GM23248 (cell line): ENCODE results near the gene CFAP299. TPM values are rescaled to one million over a fixed set of nuclear protein-coding genes. Genes with fewer than 3 reads are reported as not detected.
"Not testable (repeated sequence)": the region's sequence is repeated elsewhere in the genome, so short reads cannot be mapped to it uniquely, and the experiment has no call there.

Experiments used
- DNase-seq: peaks from one replicate; pipeline ENCODE4 v3.0.0-alpha.2; 2015
- H2AFZ ChIP-seq: fragments of 200-600 bp; sonication (generic); 2 replicates; pipeline ENCODE4 v1.6.1; 2016; ENCODE audit warnings: antibody characterized with exemption
- H3F3A ChIP-seq: fragments of 200-600 bp; sonication (generic); 2 replicates; pipeline ENCODE4 v1.6.1; 2016; ENCODE audit warnings: mild to moderate bottlenecking, antibody characterized with exemption, mixed run types; ENCODE audit not compliant: insufficient read depth
- H3K27ac ChIP-seq: fragments of 200-600 bp; sonication (generic); 2 replicates; pipeline ENCODE4 v1.5.1; 2016; ENCODE audit warnings: mild to moderate bottlenecking
- H3K27me3 ChIP-seq: fragments of 200-600 bp; sonication (generic); replicated peaks from 2 replicates; pipeline ENCODE4 v1.6.1; 2016; ENCODE audit warnings: mild to moderate bottlenecking; ENCODE audit not compliant: insufficient read depth
- H3K36me3 ChIP-seq: fragments of 200-600 bp; sonication (generic); 2 replicates; pipeline ENCODE4 v1.6.1; 2016; ENCODE audit warnings: low read depth, mild to moderate bottlenecking
- H3K4me1 ChIP-seq: fragments of 200-600 bp; sonication (generic); 2 replicates; pipeline ENCODE4 v1.6.1; 2016; ENCODE audit warnings: mild to moderate bottlenecking; ENCODE audit not compliant: insufficient read depth
- H3K4me2 ChIP-seq: fragments of 200-600 bp; sonication (generic); one replicate; pipeline ENCODE4 v1.6.1; 2016; ENCODE audit warnings: mild to moderate bottlenecking; ENCODE audit not compliant: unreplicated experiment
- H3K4me3 ChIP-seq: fragments of 200-600 bp; sonication (generic); 2 replicates; pipeline ENCODE4 v1.5.1; 2016; ENCODE audit warnings: mild to moderate bottlenecking
- H3K79me2 ChIP-seq: fragments of 200-600 bp; sonication (generic); 2 replicates; pipeline ENCODE4 v1.6.1; 2016; ENCODE audit warnings: mild to moderate bottlenecking; ENCODE audit not compliant: insufficient read depth
- H3K9ac ChIP-seq: fragments of 200-600 bp; sonication (generic); 2 replicates; pipeline ENCODE4 v1.6.1; 2016; ENCODE audit warnings: mild to moderate bottlenecking
- H3K9me2 ChIP-seq: fragments of 200-600 bp; sonication (generic); 2 replicates; pipeline ENCODE4 v1.6.1; 2016; ENCODE audit warnings: mixed run types, mild to moderate bottlenecking, moderate library complexity; ENCODE audit not compliant: insufficient read depth
- H3K9me3 ChIP-seq: fragments of 200-600 bp; sonication (generic); one replicate; pipeline ENCODE4 v1.6.1; 2017; ENCODE audit warnings: low read depth
- H4K20me1 ChIP-seq: fragments of 200-600 bp; sonication (generic); 2 replicates; pipeline ENCODE4 v1.6.0; 2016; ENCODE audit not compliant: insufficient read depth
- EZH2 ChIP-seq: fragments of 200-600 bp; sonication (generic); IDR thresholded peaks from 2 replicates; pipeline ENCODE4 v1.6.1; 2018; ENCODE audit warnings: antibody characterized with exemption, mild to moderate bottlenecking; ENCODE audit not compliant: insufficient read depth, poor library complexity, severe bottlenecking
- EZH2phosphoT487 ChIP-seq: fragments of 200-600 bp; sonication (generic); IDR thresholded peaks from 2 replicates; pipeline ENCODE4 v1.6.1; 2018; ENCODE audit warnings: antibody characterized with exemption, moderate library complexity, mild to moderate bottlenecking, low read depth; ENCODE audit not compliant: insufficient read depth
- WGBS, 2 experiments: methylation state at CpG; one replicate each; pipeline ENCODE4 v1.1.6; 2015 to 2017; ENCODE audit warnings: low lambda C conversion rate in 2 of 2, low coverage in 1 of 2; ENCODE audit errors: missing lambda C conversion rate in 2 of 2; 5-methylcytosine and 5-hydroxymethylcytosine counted together
- in situ Hi-C: fragments of 300-500 bp; cut with MboI; formaldehyde crosslinking; loops from 2 replicates; pipeline ENCODE4 v1.15.0; 2020
- polyA plus RNA-seq: library from polyadenylated mRNA; unstranded; fragments of >200 nt; fragmentation: Nextera tagmentation; extraction: Ambion mirVana; gene quantifications from 2 replicates; pipeline ENCODE4 v1.2.1, GENCODE V29; 2016
- total RNA-seq: library from RNA; depleted of rRNA; stranded (reverse); fragments of >200 nt; shearing (Covaris generic); gene quantifications from 2 replicates; pipeline ENCODE4 v1.2.3, GENCODE V29; 2014; rRNA removed

Gene CFAP299
- total RNA-seq, result 1.1 TPM in 1 of 2 replicates, not detected in the other
- polyA plus RNA-seq, result 1.0 and 1.2 TPM in 2 replicates

GRCh38 chr4:80335554-80336358, at the start of gene CFAP299:
CFAP299 (plus strand) TSS chr4:80335730.
- in situ Hi-C loops, result no loop called here
- TF ChIP-seq EZH2, result no peak
- no peak for TF ChIP-seq EZH2phosphoT487
- peak within 1 kb of the TSS; percentile 65 for H3K9ac ChIP-seq

GRCh38 chr4:80286451-80286850, 49.1 kb upstream of the CFAP299 start:
- Histone ChIP-seq H3K9me3 (no peaks in the 10 kb centered on the region), H3K79me2 (peaks cover 90% of the 10 kb centered on the region), H3F3A (peaks cover 57% of the 10 kb centered on the region; the same call in 1 of the 2 replicates), H3K4me3 (0 out of 2 replicates have a peak overlapping the region, but pooled peaks have one; percentile 19), H3K9ac (peak overlapping the region; percentile 27; the same call in 1 of the 2 replicates), H4K20me1 (no peaks in the 10 kb centered on the region), H3K36me3 (peaks cover 48% of the 10 kb centered on the region), H3K4me2 (peak overlapping the region; percentile 41), H3K9me2 (no peaks in the 10 kb centered on the region), H3K27ac (no peak overlapping the region), H2AFZ (peak overlapping the region; percentile 62), H3K4me1 (peaks cover 16% of the 10 kb centered on the region), H3K27me3 (no peaks in the 10 kb centered on the region)
- in situ Hi-C loops, result no loop called here
- 63 to 69% methylated on average over 7 of the region's 7 CpGs for WGBS, 2 experiments
- TF ChIP-seq EZH2phosphoT487, result no peak
- TF ChIP-seq EZH2, result no peak
- no peak for DNase-seq

More at GRCh38 chr4:80335554-80336358, at the start of gene CFAP299:
- H3K27ac ChIP-seq, result peak within 1 kb of the TSS; percentile 23; the same call in 1 of the 2 replicates
- DNase-seq, result peak; percentile 95
- no peaks in the 10 kb centered on the region for H3K36me3 ChIP-seq
- H3K4me2 ChIP-seq, result peak within 1 kb of the TSS; percentile 78
- no peaks in the 10 kb centered on the region for H3K27me3 ChIP-seq
- H3K79me2 ChIP-seq, result no peaks in the 10 kb centered on the region
- no peaks in the 10 kb centered on the region for H3K9me3 ChIP-seq
- H3F3A ChIP-seq, result no peaks in the 10 kb centered on the region
- H2AFZ ChIP-seq, result peak within 1 kb of the TSS; percentile 95
- H3K4me1 ChIP-seq, result peaks cover 3% of the 10 kb centered on the region; the same call in 1 of the 2 replicates
- 1 to 2% methylated on average over 37 to 49 of the region's 49 CpGs for WGBS, 2 experiments
- H4K20me1 ChIP-seq, result no peaks in the 10 kb centered on the region
- no peaks in the 10 kb centered on the region for H3K9me2 ChIP-seq
- peak within 1 kb of the TSS; percentile 89 for H3K4me3 ChIP-seq

GRCh38 chr4:80290665-80291064, 44.9 kb upstream of the CFAP299 start:
- Histone ChIP-seq H3F3A (peaks cover 76% of the 10 kb centered on the region), H3K36me3 (peaks cover 37% of the 10 kb centered on the region), H3K4me1 (peaks cover 28% of the 10 kb centered on the region), H3K79me2 (peaks cover 47% of the 10 kb centered on the region)
- H3K27me3 ChIP-seq, H3K4me3 ChIP-seq, DNase-seq, H3K9me2 ChIP-seq, H3K9me3 ChIP-seq, in situ Hi-C loops, H2AFZ ChIP-seq, H4K20me1 ChIP-seq, H3K27ac ChIP-seq, H3K4me2 ChIP-seq, H3K9ac ChIP-seq: not testable (repeated sequence)
- 75 to 77% methylated on average over 2 of the region's 2 CpGs for WGBS, 2 experiments

GRCh38 chr4:80294206-80294605, 41.3 kb upstream of the CFAP299 start:
- 0 out of 2 replicates have a peak overlapping the region, but pooled peaks have one; percentile 33 for H2AFZ ChIP-seq
- H3F3A ChIP-seq, result peaks cover 71% of the 10 kb centered on the region
- H4K20me1 ChIP-seq, result no peaks in the 10 kb centered on the region
- in situ Hi-C loops, result no loop called here
- DNase-seq, result no peak
- 91 to 98% methylated on average over 2 of the region's 2 CpGs for WGBS, 2 experiments
- TF ChIP-seq EZH2 (no peak), EZH2phosphoT487 (no peak)
- peaks cover 11% of the 10 kb centered on the region for H3K36me3 ChIP-seq
- no peak overlapping the region for H3K4me2 ChIP-seq
- no peaks in the 10 kb centered on the region for H3K27me3 ChIP-seq
- no peak overlapping the region for H3K4me3 ChIP-seq
- H3K9me3 ChIP-seq, result no peaks in the 10 kb centered on the region
- peaks cover 13% of the 10 kb centered on the region for H3K79me2 ChIP-seq
- no peak overlapping the region for H3K9ac ChIP-seq
- peaks cover 36% of the 10 kb centered on the region for H3K4me1 ChIP-seq
- H3K27ac ChIP-seq, result no peak overlapping the region
- H3K9me2 ChIP-seq, result no peaks in the 10 kb centered on the region
